NCI-H2196 treated with DMSO at 0.1 percent for 48 hours (cell line): ENCODE measurements around the gene ATP5ME.

ENCODE experiments used
- DNase-seq: peaks from one replicate; lab custom pipeline; 2025; ENCODE audit not compliant: unreplicated experiment; lab: John Stamatoyannopoulos, UW

ATP5ME gene

DNA sequence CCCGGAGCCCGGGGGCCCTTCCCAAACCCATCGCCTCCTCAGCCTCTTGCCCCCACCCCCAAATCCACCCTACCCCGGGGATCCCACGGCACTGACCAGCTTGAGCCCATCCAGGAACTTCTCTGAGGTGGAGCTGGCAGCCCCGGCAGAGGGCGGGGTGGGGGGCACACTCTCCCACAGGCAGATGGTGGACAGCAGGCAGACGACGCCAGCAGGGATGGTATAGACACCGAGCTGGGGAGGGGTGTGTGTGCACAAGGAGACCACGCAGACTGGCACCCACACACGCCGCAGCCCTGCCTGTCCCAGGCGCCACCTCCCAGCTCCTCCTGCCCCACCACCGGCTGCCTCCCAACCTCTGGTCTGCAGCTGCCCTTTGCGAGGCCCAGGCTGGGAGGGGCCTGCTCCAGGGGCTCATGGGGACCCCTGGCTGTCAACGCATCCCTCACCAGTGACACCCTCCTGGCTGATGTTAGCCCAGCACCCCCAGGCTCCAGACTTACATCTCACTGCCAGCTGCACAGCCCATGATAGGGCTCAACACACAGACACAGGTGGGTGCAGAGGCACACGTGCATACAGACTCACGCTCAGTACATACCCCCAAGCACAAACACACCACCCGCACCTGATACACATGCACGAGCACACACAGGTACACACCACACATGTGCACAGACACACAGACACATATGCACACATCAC, 10.7 kb upstream of the ATP5ME start:
- no peak for DNase-seq

DNA sequence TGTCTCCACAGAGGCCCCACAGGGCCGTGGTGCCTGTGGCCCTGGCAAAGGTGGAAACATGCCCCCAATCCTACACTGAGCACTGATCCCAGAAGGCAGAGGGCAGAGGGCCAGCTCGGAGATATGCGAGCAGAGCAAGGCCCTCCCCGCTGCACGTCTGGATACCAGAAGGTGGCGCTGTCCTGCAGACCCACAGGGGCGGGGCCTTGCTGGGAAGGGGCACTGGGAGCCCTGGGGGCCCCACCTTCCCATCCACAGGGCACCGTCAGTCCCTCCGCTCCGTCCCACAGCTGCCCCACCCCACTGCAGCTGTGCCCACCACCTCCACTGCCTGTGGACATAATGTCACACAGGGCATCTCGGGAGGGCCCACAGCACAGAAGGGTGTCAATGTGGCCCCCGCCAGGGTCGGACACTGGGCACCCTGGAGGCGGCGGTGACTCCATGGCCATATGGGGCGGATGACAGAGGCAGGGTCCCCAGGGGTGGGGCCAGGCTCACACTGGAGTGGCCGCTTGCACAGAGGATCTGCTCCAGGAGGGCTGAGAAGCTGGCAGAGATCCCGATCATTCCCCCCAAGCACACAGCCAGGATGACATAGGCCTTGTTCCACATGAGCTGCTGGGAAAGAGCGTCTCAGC, 10.0 kb upstream of the ATP5ME start:
- peak; percentile 62 for DNase-seq

DNA sequence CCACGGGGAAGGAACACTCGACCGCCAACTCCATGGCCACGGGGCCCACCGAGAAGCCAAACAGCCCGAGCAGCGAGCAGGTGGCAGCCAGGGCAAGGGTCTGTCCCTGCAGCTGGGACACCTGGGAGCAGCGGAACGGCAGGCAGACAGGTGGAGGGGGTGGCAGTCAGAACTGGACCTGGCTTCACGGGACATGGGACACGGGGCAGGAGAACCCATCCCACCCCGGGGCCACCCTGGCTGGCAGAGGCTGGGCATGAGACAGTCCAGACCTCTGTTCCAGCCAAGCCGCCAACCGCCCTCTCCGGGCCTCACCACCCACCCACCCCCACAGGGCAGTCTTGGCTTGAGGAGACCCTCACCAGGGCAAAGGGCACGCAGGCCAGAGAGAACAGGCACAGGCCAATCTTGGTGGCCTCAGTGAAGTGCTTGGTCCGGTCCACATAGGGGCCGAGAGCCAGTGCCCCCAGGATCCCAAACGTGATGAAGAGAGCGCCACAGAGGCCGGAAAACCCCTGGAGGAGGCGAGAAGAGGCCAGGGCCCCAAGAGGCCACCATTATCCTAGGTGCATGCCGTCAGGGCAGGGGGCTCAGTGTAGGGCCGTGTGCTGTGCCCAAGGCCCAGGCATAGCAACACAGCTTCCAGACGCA, 9.3 kb upstream of the ATP5ME start:
- no peak for DNase-seq

DNA sequence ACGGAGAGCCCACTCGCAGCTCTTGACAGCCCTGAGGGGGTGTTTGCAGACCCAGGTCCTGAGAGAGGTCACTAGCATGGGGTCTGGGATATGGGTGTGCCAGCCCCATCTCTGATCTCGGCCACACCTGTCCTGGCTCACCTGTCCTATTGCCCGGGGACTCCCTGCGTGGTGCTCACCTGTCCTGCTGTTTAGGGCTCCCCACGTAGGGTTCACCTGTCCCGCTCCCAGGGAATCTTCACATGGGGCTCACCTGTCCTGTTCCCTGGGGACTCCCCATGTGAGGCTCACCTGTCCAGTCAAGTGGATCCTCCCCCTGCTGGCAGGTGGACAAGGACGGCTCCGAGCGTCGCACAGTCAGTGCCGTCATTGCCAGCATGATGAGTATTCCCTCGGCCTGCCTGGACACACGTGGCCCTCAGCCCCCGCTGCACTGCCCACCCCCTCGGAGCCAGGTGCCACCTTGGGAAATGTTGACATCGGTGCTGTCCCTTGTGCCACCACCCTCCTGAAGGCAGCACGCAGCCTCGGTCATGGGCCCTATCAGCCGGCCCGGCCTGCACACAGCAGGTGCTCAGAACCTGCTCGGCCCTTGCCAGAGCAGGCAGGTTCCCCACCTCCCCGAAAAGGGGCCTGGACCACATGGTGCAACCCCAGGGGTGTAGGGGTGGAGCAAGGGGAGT, 8.6 kb upstream of the ATP5ME start:
- DNase-seq, result no peak

DNA sequence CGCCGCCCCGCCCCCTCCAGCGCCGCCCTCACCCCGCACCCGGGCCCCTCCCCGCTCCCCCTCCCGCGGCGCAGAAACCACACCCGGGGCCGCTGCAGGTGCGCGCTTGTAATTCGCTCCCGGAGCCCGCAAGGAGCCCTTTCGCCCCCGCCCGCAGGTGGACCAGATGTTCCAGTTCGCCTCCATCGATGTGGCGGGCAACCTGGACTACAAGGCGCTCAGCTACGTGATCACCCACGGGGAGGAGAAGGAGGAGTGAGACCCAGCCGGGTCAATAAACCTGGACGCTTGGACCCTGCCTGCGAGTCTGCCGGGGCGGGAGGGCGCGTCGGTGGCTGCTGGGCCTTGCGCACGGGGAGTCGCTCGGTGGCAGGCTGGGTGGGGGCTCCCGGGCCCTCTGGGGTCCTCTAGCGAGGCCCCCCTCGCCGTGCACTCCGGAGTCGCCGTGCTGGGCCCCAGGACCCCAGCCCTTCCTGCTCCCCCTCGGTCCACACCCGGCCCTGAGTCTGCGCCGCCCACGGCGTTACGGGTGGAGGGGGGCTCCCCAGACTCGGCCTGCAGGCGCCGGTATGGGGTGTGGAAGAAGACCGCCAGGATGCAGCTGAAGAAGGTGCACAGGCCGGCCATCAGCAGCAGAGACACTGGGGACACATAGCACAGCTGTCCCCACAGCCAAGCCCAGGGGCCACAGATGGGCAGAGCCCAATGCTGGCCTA, 7.8 kb upstream of the ATP5ME start:
- DNase-seq, result peak; percentile 61

DNA sequence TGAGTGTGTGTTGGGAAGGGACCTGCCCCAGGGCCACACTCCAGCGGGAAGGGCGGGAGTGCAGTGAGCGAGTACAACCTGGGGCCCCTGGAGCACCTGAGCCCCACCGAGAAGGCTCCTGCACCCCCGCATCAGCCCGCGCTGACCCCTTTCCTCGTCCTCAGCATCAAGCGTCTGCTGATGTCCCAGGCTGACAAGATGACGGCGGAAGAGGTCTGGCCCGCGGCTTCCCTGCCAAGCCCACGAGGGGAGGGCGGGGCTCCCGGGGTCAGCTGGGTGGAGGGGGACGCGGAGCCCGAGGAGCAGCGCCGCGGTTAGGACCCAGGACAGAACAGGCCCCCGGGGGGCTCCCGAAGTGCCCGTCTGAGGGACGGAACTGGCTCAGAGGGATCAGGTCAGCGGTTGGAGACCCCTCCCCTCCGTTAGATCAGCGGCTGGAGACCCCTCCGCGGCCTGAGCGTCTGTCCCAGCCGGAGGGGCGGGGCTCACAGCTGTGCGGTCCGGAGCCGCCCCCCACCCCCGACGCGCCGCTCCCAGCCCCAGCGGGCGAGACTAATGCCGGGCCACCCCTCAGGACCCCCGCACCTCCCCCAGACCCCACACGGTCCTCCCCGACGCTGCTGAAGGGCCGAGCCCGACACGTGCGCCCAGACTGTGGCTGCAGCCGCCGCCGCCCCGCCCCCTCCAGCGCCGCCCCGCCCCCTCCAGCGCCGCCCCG, 7.0 kb upstream of the ATP5ME start:
- DNase-seq, result no peak

DNA sequence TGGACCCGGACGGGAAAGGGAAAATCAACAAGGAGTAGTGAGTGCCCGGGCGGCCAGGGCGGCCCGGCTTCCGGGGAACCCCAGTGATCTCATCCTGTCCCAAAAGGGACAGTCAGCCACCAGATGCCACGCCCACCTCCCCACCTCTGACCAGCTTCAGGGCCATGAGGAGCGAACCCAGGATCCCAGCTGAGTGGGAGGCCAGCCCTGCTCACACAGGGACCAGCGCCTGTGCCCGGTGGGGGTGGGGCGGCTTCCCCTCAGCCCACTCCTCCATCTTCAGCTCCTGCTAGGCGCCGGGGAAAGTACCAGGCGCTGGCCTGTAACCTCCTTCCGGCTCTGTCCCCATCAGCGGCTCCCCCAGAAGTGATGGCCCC, 6.5 kb upstream of the ATP5ME start:
- DNase-seq, result no peak

DNA sequence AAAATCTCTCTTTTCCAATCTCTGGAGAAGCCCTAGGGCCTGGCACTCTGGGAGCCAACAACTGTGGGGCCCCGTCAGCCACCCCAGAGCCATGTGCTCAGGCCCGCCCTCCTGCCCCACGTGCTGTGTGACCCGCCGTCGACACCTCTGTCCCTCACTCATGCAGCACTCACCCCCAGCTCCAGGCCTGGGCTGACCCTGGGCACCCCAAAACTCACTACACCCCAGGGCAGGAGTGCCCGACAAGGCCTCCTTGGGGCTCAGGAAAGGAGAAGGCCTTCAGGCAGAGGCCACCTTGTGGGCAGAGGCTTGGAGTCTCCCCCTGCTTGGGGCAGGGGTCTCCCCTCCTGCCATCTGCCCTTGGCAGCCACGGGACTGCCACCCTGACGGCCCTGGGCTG, 6.0 kb upstream of the ATP5ME start:
- DNase-seq, result no peak

DNA sequence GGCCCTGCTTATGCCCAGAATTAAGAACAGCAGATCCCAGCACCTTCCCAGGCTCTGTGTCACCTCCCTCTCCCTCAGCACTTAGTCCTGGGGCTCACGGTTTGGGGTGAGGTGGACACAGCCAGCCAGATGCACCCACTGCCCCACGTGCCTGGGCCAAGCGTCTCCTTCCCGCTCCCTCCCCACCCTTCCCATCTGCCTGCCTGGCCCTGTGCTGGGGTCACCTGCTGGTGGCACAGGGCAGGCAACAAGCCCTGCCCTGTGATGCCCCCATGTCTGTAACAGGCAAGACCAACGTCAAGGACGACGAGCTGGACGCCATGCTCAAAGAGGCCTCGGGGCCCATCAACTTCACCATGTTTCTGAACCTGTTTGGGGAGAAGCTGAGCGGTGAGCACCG, 5.6 kb upstream of the ATP5ME start:
- no peak for DNase-seq

DNA sequence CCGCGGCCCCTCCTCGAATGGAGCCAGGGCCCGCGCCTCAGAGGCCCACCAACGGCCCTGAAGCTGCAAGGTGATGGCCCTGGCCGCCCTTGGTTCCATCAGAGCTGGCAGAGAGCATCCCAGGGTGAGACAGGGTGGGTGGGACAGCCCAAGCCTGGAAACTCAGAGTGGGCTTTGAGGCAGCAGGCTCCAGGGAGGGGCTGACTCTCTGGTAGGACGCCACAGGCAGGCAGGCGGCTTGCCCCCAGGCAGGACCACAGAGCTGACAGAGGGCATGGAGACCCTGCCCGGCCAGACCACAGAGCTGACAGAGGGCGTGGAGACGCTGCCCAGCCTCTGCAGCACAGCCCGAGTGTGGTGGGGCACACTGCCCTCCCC, 5.0 kb upstream of the ATP5ME start:
- DNase-seq, result no peak

DNA sequence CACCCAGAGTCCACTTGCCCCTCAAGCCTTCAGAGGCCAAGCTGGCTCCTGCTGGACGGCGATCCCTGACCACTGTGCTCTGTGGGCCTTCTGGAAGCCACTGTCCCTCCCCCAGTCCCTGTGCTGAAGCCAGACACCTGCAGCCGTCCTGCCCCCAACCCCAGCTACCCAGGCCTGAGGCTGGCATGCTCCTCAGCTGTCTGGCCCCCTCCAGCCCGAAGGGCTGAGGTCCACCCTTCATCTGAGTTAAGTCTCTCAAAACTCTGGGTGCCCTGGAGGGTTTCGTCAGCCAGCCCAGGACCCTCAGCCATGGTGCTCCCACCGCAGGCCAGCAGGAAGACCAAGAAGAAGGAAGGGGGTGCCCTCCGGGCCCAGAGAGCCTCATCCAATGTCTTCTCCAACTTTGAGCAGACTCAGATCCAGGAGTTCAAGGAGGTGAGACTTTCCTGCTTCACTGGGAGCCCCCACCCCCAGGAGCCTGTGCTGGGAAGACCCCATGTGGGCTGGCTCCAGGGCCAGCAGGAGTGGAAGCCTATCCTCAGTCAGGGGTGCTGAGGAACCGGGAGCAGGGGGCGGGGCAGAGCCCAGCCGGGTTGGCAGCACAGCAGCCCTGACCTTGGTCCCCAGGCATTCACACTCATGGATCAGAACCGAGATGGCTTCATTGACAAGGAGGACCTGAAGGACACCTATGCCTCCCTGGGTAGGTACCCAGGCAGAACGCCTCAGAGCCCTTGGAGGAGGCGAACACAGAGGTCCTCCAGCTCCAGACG, 4.4 kb upstream of the ATP5ME start:
- no peak for DNase-seq

DNA sequence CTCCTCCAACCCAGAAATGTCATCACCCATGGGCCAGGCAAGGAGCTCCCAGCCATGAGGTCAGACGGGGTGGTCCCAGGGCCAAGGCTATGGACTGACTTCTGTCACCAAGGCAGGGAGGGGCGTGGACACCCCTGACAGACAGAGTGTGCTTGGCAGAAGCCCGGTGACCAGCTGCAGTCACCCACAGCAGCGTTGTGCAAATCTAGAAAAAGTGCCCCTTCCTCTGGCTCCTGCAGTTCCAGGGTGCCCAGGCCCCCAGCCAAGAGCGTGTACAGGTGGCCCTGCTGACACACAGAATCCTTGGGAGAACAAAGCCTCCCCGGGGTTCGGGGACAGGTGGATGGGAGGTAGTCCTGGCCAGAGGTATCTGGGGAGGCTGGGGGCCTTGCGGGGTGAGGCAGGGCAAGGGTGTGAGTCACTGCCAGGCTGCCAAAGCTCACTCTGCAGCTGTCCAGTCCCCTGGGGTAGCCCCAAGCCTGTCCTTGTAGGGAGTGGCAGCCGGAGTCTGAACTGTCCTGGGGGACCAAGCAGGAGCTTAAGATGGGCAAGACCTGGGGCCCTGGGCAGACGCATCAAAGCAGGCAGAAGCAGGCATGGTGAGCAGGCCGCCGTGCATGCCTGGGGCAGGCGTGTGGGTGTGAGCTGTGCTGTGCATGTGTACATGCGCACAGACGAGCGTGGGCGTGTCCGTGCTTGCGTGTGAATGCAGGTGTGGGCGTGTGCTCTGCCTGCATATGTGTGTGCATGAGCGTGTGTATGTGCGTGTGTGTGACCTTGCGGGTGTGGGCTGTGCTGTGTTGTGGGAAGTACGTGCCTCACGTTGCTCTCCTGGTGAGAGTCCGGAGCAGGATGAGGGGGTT, 3.6 kb upstream of the ATP5ME start:
- no peak for DNase-seq

DNA sequence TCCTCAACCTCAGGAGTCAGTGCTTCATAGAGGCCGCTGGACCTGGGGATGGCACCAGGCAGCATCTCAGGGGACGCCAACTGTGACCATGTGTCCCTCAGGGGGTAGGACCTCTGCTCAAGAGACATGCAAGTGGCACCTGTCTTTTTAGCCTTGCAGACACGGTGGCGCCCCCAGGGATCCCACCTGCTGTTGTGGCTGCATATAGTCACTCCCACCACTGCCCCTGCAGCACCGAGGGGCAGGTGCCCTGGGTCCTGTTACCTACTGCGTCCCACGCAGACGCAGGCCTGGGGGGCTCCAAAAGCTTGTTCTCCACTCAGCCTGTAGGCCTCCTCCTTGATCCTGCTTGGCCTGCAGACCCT, 2.8 kb upstream of the ATP5ME start:
- no peak for DNase-seq

DNA sequence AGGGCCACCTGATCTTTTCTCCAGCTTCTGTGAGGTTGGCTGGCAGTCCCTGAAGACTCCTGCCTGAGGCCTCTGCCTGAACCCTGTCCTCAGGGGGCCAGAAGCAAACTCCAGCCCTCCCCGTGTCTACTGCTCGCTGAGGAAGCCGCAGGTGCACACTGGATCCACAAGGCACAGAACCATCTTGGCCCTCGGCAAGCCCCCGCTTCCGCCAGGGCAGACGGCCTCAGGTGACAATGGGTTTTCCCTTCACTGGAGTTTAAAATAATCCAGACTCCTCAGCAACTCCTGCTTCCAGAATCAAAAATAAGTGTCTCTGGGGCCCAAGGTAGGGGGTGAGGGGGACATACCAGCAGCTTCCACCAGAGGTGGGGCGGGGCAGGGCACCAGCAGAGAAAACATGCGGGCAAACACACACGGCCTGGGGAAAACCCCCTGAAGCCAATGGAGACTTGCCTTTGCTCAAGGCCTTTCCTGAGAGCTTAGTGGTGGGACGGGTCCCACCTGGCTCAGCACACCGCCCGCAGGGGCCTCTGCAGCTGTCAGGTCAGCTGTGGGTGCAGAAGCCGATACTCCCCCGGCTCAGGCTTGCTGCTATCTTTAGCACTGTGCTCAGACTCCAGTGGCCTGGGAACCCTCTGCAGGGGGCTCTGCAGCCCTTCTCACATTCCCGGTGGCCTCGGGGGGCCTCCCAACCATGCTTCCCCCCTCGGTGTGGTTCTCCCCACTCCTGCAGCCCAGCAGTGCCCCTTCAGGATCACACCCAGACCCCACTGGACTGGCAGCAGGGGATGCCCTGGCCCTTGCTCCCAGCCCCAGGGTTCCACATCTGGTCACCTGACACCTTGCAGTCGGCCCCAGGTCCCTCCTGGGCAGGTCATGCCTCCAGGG, 2.1 kb upstream of the ATP5ME start:
- no peak for DNase-seq

DNA sequence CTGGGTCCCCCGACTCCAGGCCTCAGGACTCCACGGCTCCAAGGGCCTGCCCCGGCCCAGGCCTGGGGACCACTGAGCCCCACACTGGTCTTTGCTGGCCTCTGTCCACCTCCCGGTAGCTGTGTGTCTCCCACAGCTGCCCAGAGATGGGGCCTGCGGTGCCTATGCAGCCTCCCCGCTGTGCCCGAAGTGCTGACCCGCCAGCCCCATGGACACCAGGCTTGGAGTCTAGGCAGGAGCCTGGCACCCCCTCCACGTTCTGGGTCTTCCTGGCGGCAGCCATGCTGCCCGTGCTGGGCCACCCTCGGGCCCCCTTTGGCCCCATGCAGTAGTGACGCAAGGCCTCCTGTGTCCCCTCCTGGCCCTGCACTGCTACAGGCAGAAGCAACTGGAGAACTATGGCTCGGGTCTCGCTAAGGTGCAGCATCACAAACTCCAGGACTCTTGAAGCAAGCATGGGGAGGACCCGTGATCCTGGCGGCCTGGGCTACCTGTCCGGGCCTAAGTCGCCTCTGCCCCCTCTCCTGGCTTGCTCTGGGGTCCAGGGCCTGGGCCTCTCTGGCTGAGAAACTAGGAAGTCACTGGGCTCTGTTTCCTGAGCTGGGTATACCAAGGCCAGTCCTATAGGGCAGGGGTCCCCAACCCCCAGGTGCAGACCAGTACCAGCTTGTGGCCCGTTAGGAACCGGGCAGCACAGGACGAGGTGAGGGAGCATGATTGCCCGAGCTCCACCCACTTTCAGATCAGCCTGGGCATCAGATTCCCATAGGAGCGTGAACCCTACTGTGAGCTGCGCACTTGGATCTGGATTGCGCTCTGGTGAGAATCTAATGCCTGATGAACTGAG, 1.2 kb upstream of the ATP5ME start:
- no peak for DNase-seq

DNA sequence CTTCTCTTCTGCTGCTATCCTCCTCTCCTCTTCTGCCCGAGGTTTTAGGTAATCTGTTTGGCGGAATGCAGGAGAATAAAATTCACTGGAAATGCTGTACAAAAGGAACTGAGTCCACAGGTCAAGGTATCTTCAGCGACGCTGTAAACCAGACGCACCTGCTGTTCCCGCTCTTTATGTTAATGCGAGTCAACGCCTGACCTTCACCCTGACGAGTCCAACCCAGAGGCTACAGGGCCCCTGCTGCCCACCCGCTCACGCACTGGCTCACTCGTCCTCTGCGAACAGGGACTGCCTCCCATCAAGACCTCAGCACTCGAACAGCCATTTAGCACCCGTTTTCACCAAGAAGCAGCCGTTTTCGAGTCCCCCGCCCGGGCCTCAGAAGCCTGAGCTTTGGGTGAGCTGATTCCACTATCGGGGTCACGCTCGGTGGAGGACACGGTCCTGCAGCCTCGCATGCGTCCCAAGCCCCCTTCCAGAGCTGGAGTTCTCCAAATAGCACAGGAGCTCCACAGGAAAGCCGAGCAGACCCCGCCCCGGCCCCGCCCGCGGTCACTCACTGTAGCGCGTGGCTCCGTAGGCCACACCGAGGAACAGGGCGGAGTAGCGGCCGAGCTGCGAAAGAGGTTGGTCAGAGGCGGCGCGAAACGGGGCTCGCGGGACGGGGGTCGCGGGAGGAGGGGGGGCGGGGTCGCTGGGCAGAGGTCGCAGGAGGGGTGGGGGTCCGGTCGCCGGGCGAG, 556 bp downstream of the ATP5ME start:
- DNase-seq, result no peak

DNA sequence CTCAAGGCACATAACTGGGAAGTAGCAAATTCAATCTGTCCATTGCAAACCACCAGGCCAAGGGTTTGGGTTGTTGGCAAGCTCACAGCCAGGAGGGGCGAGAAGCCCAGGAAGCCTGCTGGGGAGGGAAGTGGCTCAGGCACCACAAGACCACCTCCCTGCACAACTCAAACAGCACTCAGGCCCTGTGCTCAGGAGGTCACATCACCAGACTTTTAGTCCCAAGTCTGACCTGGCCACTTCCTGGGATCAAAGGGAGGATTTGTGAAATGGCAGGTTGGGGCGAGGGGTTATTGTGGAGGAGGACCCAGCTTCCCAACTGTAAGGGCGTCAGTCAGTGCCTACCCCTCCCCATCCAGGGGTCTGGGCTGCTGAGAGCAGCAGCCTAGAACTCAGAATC, 2.3 kb downstream of the ATP5ME start:
- DNase-seq, result no peak
